22Rv1 (cell line): ENCODE data around the gene CA10.

ENCODE experiments used
- H3K27ac ChIP-seq: fragments of 450-650 bp; 2 replicates; pipeline ENCODE4 v1.5.1; 2017
- ZFX ChIP-seq: fragments of 450-650 bp; IDR thresholded peaks from 2 replicates; pipeline ENCODE4 v1.6.1; 2017; ENCODE audit warnings: antibody characterized with exemption, borderline replicate concordance
- TF ChIP-seq, protein P1 (sequence below): fragments of 450-650 bp; IDR thresholded peaks from 2 replicates; pipeline ENCODE4 v1.5.1; 2017; ENCODE audit warnings: mild to moderate bottlenecking

Gene CA10

DNA sequence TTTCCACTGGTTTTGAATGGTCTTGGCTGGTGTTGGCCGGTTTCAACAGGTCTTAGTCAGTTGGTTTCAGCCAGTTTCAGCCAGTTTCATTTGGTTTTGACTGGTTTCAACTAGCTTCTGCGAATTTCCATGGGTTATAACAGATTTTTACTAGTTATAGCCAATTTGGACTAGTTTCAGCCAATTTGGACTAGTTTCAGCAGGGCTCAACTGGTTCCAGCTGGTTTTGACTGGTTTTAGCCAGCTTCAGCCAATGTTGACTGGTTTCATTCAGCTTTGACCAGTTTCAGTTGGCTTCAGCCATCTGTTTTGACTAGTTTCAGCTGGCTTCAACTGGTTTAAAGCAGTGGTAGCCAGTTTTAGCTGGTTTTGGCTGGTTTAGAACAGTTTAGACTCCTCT lies 465.6 kb downstream of the CA10 start:
- no peak overlapping the region for H3K27ac ChIP-seq
- TF ChIP-seq ZFX, result no peak
- TF ChIP-seq, protein P1, sequence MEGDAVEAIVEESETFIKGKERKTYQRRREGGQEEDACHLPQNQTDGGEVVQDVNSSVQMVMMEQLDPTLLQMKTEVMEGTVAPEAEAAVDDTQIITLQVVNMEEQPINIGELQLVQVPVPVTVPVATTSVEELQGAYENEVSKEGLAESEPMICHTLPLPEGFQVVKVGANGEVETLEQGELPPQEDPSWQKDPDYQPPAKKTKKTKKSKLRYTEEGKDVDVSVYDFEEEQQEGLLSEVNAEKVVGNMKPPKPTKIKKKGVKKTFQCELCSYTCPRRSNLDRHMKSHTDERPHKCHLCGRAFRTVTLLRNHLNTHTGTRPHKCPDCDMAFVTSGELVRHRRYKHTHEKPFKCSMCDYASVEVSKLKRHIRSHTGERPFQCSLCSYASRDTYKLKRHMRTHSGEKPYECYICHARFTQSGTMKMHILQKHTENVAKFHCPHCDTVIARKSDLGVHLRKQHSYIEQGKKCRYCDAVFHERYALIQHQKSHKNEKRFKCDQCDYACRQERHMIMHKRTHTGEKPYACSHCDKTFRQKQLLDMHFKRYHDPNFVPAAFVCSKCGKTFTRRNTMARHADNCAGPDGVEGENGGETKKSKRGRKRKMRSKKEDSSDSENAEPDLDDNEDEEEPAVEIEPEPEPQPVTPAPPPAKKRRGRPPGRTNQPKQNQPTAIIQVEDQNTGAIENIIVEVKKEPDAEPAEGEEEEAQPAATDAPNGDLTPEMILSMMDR, result no peak

DNA sequence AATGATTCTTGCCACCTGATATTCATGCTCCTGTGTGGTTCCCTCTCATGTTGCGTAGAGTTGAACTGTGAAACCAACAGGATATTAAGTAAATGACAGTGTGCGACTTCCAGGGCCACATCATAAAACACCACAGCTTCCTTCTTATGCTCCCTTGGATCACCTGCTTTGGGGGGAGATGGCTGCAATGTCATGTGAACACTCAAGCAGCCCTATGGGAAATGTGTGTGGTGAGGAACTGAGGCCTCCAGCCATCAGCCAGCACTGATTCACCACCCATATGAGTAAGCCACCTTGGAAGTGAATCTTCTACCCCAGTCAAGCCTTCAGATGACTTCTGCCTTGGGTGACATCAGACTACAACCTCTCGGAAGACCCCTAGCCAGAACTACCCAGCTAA lies 470.6 kb downstream of the CA10 start:
- no peak overlapping the region for H3K27ac ChIP-seq
- TF ChIP-seq, protein P1, result no peak
- no peak for TF ChIP-seq ZFX

DNA sequence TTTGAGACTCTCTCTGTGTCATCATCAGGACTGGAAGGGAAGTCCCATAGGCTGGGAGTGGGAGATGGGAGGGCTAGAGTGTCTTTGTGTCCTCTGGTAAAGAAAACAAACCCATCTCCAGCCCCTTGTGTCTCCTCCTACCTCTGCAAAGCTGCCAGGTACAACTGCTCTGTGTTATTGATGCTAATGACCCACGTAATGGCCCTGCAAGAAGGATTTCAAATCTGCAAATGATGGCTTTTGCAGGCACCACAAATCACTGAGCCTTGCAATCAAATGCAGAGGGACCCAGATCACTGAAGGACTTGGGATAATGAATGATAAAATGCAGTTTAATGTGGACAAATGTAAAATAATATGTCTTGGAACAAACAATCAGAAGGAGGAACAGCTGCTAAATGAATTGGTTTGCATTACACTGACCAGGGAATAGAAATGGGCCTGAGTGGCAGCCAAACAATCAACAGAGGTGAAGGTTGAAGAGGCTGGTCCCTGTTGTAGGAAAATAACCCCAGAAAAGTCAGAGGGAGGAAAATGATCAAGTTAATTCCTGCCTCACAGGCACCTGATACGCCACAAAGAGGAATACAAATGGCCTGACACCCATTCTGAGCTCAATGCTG lies 473.1 kb downstream of the CA10 start:
- TF ChIP-seq, protein P1, result no peak
- TF ChIP-seq ZFX, result no peak
- H3K27ac ChIP-seq, result no peak overlapping the region

DNA sequence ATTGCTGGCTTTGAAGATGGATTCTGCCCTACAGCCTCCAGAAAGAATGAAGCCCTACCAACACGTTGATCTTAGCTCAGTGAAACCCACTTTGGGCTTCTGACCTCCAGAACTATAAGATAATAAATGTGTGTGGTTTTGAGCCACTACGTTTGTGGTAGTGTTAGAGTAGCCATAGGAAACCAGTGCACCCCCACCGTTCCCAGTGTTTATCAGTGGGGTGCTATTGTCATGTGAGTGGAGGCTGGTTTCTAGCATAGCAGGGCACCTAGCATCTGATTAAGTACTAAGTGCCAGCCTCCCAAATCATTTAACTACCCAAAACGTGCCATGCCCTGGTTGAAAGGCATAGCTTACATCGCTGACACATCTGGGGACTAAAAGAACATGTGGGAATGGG lies 474.3 kb downstream of the CA10 start:
- no peak overlapping the region for H3K27ac ChIP-seq
- TF ChIP-seq, protein P1, result no peak
- TF ChIP-seq ZFX, result no peak

DNA sequence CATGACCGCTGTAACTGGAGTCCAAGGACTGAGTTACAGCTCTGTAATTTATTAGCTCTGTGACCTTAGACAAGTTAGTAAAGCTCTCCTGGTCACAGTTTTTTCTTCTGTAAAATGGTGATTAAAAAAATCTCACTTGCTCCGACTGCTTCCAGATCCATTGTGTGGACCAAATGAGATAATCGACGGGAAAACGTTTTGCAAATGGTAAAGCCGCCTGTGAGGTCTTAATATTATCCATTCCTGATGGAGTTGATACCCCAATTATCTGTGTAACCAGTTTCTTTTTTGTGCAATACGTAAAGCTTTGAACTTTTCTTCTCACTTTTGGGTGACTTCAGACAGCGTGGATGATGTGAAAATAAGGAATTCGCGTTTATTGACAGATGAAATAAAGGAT lies 475.2 kb downstream of the CA10 start:
- TF ChIP-seq, protein P1, result no peak
- TF ChIP-seq ZFX, result no peak
- no peak overlapping the region for H3K27ac ChIP-seq

DNA sequence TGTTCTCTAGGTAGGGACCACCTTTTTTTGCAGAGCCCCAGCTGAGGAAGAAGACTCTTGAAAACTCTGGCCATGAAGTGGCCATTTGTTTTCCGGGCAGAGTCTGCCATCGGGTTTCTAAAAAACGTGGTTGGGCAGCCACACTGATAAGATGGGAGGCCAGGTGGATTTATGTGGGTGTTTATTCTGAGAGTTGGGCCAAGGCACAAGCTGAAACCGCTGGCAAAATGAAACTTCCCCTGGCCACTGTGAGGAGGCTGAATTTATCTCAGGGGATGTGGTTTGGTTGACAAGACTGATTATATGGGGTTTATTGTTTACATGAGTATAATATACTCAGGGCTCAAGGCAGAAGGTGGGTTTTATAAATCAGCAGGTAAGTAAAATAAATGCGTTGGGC lies 476.4 kb downstream of the CA10 start:
- TF ChIP-seq, protein P1, result no peak
- TF ChIP-seq ZFX, result no peak
- H3K27ac ChIP-seq, result no peak overlapping the region

DNA sequence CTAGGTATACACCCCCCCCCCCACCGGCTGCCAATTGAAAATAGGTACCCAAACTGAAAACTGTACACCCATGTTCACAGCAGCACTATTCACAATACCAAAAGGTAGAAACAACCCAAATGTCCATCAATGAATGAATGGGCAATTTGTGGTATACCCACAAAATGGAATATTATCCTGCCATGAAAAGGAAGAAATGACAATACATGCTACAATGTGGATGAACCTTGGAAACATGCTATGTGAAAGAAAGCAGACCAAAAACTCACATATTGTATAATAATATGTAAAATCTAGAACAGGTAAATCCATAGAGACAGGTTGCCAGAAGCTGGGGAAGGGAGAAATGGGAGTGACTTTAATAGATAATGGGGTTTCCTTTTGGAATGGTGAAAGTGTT lies 480.6 kb downstream of the CA10 start:
- no peak for TF ChIP-seq ZFX
- TF ChIP-seq, protein P1, result no peak
- H3K27ac ChIP-seq, result no peak overlapping the region
